Stimulated activated CD4-positive, alpha-beta T cell treated with anti-CD3 and anti-CD28 coated beads, TNF-alpha, amount 100 ng/mL, for 24 hours (primary cell): Measurements from ENCODE around the gene BMP6.

Experiments used
- DNase-seq, 3 experiments: peaks; one replicate each; pipeline ENCODE4 v3.0.0-alpha.2; 2020; ENCODE audit warnings: low read depth in 3 of 3

Gene BMP6

DNA sequence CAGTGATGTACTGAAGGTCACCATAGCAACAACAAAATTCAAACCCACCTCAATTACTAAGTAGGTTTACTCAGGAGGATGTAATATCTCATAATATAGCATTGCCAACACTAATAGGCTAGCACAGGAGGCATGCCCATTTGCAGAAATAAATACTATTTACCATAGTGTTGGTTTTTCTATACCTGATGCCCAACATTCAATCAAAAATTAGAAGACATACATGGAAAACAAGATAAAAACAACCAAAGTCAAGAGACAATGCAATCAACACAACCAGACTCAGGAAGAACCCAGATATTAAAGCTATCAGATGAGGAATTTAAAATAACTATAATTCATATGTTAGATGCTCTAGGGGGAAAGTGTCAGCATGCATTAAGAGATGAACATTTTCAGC, 199.0 kb downstream of the BMP6 start:
- no peak for DNase-seq
